HG03103 (cell line): Measurements from ENCODE around the gene PRKCE.

ENCODE experiments used
- ATAC-seq: cut with Tn5 transposase; IDR thresholded peaks from one replicate; pipeline ENCODE4 v1.9.1; 2021; ENCODE audit warnings: low read depth; ENCODE audit not compliant: unreplicated experiment

Gene PRKCE

GRCh38 chr2:45799679-45800381, 148.4 kb downstream of the PRKCE start:
- ATAC-seq, result no peak

- no peak for ATAC-seq
These were observed 151.1 kb downstream of the PRKCE start for GRCh38 chr2:45802499-45803138.

GRCh38 chr2:45804987-45805755, 153.7 kb downstream of the PRKCE start:
- no peak for ATAC-seq

- no peak for ATAC-seq
These were observed 155.3 kb downstream of the PRKCE start for GRCh38 chr2:45806563-45807358.

- no peak for ATAC-seq
These were observed 156.9 kb downstream of the PRKCE start for GRCh38 chr2:45808294-45808800.

- no peak for ATAC-seq
These were observed 157.7 kb downstream of the PRKCE start for GRCh38 chr2:45809205-45809604.

- ATAC-seq, result no peak
These were observed 160.6 kb downstream of the PRKCE start for GRCh38 chr2:45812011-45812500.

GRCh38 chr2:45813003-45813941, 161.8 kb downstream of the PRKCE start:
- ATAC-seq, result no peak

GRCh38 chr2:45814488-45814887, 163.0 kb downstream of the PRKCE start:
- ATAC-seq, result no peak

- no peak for ATAC-seq
These were observed 163.6 kb downstream of the PRKCE start for GRCh38 chr2:45814951-45815621.

GRCh38 chr2:45816272-45816671, 164.8 kb downstream of the PRKCE start:
- ATAC-seq, result no peak

- no peak for ATAC-seq
These were observed 167.1 kb downstream of the PRKCE start for GRCh38 chr2:45818591-45818990.

- no peak for ATAC-seq
These were observed 168.6 kb downstream of the PRKCE start for GRCh38 chr2:45820048-45820447.

GRCh38 chr2:45821558-45822271, 170.2 kb downstream of the PRKCE start:
- no peak for ATAC-seq

GRCh38 chr2:45822272-45822630, 170.8 kb downstream of the PRKCE start:
- no peak for ATAC-seq

- ATAC-seq, result no peak
These were observed 172.3 kb downstream of the PRKCE start for GRCh38 chr2:45823723-45824206.

- no peak for ATAC-seq
These were observed 173.7 kb downstream of the PRKCE start for GRCh38 chr2:45825001-45825651.

GRCh38 chr2:45826460-45826859, 175.0 kb downstream of the PRKCE start:
- no peak for ATAC-seq
